Daoy (cell line): ENCODE measurements around the gene ITPKC. TPM values are rescaled to one million over a fixed set of nuclear protein-coding genes. Genes with fewer than 3 reads are reported as not detected.
A peak's percentile ranks its signal among the peaks of the same experiment; 100 is the strongest.

Source experiments
- DNase-seq: peaks from one replicate; pipeline ENCODE4 v3.0.0-alpha.2; 2015; ENCODE audit warnings: low read depth
- total RNA-seq: library from RNA; depleted of rRNA; stranded (reverse); fragments of >200 nt; shearing (Covaris generic); gene quantifications from 2 replicates; pipeline ENCODE4 v1.2.3, GENCODE V29; 2014

ITPKC gene
- total RNA-seq, 1 experiment from 2014 or later: 5.3 TPM

DNA sequence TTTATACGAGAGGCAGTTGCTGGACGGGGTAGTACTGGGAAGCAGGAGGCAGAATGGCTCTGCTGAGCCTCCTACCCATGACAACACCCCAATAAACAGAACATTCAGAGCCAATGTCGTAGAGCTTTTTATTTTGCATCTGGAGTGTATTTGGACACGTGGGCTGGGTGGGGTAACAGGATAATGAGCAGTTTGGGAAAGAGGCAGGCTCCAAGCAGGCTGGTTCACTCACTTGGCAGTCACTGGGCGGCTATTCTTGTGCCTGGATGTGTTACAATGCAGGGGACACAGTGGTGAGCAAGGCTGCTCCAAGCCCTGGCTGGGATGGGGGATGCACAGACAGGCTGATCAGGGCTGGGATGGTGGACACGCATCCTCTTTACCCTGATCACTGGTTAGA, 23.8 kb downstream of the ITPKC start:
- DNase-seq: no peak

DNA sequence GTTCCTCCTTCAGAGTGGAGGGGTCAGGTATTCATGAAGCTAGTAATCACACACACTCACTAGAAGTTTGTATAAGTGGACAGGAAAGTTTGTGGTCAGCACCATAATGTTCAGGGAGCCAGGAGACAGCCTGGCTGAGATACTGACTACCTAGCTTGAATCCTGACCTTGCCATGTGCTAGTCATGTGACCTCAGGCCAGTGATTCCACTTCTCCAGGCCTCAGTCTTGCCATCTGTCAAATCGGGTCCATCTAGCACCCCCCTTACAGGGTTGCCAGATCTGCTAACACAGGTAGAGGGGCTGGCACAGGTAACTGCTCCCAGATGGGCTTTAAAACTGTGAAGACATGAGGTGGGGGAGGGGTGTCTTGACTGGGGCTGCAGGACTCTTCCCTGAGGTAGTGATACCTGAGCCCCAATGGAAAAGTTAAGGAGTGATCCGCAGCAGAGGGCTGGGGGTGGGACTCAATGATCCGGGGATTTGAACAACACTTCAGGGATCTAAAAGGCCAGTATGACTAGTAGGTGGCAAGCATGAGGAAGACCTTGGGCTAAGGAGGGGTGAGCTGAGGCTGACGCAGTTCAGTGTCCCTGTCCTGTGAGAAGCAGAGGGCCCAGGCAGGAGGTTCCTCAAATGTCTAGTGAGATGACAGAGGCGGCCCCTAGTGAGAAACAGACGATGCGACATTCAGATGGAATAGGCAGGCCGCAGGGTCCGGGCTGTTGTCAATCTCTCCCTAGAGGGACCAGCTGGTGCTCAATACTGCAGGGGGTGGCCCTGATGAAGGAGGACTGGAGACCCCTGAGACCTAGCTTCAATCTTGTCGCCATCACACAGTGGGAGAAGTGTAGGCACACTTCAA, 24.8 kb downstream of the ITPKC start:
- no peak for DNase-seq

GRCh38 chr19:40742477-40742876, 25.6 kb downstream of the ITPKC start:
- DNase-seq: no peak

- DNase-seq: no peak
These were observed 26.0 kb downstream of the ITPKC start for GRCh38 chr19:40742886-40743285.

- no peak for DNase-seq
These were observed 27.0 kb downstream of the ITPKC start for GRCh38 chr19:40743926-40744325.

GRCh38 chr19:40744554-40745401, 27.9 kb downstream of the ITPKC start:
- no peak for DNase-seq

- no peak for DNase-seq
These were observed 28.5 kb downstream of the ITPKC start for GRCh38 chr19:40745402-40745780.

DNA sequence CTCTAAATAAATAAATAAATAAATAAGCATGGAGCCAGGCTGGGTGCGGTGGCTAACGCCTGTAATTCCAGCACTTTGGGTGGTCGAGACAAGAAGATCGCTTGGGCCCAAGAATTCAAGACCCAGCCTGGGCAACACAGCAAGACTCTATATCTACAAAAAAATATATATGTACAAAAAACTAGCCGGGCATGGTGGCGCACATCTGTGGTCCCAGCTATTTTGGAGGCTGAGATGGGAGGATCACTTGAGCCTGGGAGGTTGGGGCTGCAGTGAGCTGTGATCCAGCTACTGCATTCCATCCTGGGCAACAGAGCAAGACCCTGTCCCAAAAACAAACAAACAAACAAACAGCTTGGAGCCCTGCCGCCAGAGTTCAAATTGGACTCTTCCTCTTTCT, 30.6 kb downstream of the ITPKC start:
- DNase-seq: no peak

DNA sequence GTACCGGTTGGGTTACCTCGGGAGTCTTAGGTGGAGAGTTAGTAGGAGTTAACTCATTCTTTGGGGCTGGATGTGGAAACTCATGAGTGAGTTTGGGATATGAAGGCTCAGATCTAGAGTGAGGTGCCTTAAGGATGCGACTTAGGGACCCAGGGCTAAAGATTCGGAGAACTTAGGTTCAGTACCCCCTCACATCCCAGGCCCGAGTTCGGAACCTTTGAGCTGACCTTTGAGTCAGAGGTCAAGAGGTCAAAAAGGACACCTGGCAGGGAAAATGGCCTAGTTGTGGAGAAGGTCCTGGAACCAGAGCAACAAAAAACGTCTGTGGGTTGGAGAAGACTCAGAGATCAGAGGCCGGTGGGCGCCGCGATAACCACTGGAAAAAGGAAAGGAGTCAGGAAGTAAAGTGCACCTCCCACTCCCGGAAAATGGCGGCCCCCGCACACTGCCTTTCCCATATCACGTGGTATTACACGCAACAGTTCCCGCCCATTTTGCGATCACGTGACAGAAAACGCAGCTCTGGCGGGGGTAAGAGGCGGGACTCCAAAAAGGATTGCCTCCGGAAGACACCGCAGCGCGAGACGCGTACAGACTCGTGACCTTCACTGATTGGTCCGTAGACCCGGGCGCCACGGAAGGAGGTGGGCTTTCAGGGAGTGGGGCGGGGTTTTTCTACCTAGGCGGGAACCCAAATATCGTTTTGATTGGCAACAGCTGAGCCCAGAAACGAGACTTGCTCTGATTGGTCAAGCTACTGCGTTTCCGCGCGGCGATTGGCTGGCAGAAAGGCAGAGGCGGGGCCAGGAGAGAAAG, 33.4 kb downstream of the ITPKC start, which contains the start of gene ACTMAP:
Gene ACTMAP, minus strand, starts transcription at position 420 of the 816 bp plus-strand sequence. CDS start 674 bp downstream, outside the sequence.
- peak; percentile 100 for DNase-seq

DNA sequence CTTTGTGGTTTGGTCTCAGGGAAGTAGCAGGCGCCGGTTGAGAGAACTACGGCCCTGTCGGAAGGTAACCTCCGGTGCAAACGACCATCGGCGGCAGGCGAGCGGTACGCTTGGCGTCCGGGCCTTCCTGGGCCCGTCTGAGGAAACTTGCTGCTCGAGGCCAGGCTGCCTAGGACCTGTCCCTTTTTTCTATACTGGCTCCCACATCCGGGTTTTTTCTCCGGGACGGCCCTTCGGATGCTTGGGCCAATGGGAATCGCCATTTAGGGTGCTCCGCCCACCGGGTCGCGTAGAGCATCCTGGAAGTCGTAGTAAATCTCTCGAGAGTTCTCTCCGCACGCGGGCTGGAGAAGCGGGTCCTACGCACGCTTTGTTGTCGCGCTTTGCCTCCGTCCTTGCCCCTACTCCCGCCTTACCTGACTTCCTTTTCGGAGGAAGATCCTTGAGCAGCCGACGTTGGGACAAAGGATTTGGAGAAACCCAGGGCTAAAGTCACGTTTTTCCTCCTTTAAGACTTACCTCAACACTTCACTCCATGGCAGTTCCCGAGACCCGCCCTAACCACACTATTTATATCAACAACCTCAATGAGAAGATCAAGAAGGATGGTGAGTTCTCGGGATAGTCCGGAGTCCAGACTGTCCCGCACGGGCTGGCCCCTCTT, 34.1 kb downstream of the ITPKC start, which contains the start of gene SNRPA:
Gene SNRPA, plus strand, starts transcription at position 330 of the 664 bp plus-strand sequence. Its CDS starts 206 bp downstream, at position 536.
- peak; percentile 98 for DNase-seq

GRCh38 chr19:40752257-40752781, 35.4 kb downstream of the ITPKC start:
- no peak for DNase-seq

DNA sequence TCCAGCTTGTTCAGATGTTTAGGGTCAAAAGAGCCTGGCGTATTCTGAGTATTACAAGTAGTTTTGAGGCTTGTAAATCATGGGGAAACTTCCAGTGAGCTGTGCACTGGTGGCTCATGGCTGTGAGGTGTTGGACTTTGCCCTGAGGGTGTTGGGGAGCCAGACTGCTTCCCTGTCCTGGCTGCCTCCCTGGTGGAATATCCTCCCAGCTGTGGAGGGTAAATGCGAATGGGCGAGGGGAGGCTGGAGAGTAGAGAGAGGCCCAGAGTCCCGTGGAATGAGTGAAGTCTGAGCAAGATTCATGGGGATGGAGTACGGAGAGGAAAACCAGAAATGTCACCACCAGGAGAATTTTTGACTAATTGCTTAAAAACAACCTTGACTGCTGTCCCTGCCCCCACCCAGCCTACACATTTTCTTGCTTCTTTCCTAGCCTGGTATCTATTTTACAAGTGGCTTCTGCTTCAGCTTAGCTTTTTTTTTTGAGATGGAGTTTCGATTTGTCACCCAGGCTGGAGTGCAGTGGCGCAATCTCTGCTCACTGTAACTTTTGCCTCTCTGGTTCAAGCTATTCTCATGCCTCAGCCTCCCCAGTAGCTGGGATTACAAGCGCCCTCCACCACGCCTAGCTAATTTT, 37.8 kb downstream of the ITPKC start:
- DNase-seq: no peak

DNA sequence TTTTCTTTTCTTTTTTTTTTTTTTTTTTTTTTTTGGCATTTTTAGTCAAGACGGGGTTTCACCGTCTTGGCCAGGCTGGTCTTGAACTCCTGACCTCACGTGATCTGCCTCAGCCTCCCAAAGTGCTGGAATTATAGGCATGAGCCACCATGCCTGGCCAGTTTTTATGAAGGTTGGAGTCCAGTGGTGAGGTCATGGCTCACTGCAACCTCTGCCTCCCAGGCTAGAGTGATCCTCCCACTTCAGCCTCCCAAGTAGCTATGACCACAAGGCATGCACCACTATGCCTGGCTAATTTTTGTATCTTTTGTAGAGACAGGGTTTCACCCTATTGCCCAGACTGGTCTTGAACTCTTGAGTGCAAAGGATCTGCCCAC, 38.3 kb downstream of the ITPKC start:
- DNase-seq: no peak

GRCh38 chr19:40755791-40756190, 38.9 kb downstream of the ITPKC start:
- DNase-seq: no peak

DNA sequence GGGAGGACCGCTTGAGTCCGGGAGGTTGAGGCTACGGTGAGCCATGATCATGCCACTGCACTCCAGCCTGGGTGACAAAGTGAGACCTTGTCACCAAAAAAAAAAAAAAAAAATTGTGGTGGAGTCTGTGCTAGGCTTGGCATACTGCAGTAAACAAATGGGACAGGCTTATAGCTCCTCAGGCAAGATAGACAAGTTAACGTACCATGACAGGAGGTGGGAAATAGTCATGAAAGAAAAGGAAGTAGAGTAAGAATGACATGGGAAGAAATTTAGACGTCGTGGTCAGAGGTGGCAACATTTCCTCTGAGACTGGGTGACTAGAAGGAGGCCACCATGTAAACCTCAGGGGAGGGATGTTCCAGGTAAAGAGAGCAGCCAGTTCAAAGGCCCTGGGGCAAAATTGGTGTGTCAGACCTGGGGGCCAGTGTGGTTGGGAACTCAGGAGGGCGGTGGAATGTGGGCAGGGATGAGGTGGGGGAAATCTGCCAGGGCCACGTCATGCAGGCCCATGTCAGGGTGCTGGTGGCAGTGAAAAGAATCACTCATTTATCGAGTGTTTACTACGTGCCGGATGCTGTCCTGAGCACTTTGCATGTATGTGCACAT, 39.7 kb downstream of the ITPKC start:
- no peak for DNase-seq

GRCh38 chr19:40758491-40758890, 41.6 kb downstream of the ITPKC start:
- DNase-seq: no peak

GRCh38 chr19:40759352-40759751, 42.4 kb downstream of the ITPKC start:
- no peak for DNase-seq

GRCh38 chr19:40762754-40763470, 46.0 kb downstream of the ITPKC start:
- no peak for DNase-seq

- DNase-seq: no peak
These were observed 46.6 kb downstream of the ITPKC start for GRCh38 chr19:40763526-40763925.
